NCI-H1436 (cell line): ENCODE results near the gene USH1G.
A peak's percentile ranks its signal among the peaks of the same experiment; 100 is the strongest.
"Not testable (repeated sequence)": the region's sequence is repeated elsewhere in the genome, so short reads cannot be mapped to it uniquely, and the experiment has no call there.

Source experiments
- DNase-seq: peaks from one replicate; lab custom pipeline; 2025; lab: John Stamatoyannopoulos, UW

The USH1G gene

DNA sequence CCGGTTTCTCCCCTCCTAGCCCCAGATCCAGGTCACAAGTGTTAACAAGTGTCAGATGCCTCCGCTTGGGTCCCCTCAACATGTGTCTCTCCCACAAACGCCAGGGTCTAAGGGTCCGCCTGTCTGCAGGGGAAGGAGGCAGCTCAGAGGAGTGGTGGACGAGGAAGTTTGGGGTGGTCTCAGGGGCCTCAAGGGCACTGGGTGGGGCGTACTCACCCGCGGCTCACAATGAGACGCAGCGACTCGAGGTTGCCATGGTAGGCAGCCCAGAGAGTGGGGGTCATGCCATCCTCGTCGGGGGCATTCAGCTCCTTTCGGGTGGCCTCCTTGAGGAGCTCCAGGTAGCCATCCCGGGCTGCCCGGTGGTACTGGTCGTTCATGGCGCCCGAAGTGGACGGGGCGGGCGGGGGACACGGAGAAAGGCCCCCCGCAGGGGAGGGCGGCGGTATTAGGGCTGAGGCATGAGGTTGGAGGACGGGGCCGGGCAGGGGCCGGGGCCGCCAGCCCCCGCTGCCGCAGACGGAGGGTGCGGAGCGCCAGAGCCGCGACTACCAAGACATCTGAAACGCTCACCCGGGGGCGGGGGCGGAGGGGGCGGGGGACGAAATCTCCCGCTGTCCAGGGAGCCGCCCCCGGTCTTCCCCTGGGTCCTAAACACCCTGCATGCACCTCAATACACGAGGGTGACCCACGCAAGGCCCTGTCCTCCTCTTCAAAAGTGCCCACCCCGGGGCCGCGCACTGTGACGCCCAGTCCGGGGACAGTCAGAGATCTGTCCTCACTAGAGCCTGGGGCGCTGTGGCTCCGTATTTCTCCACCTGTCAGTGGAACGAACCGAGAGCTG, at the start of gene USH1G:
Gene USH1G (minus strand): TSS at position 562 of the 844 bp plus-strand sequence. CDS start 182 bp downstream, at position 380.
- no peak for DNase-seq

DNA sequence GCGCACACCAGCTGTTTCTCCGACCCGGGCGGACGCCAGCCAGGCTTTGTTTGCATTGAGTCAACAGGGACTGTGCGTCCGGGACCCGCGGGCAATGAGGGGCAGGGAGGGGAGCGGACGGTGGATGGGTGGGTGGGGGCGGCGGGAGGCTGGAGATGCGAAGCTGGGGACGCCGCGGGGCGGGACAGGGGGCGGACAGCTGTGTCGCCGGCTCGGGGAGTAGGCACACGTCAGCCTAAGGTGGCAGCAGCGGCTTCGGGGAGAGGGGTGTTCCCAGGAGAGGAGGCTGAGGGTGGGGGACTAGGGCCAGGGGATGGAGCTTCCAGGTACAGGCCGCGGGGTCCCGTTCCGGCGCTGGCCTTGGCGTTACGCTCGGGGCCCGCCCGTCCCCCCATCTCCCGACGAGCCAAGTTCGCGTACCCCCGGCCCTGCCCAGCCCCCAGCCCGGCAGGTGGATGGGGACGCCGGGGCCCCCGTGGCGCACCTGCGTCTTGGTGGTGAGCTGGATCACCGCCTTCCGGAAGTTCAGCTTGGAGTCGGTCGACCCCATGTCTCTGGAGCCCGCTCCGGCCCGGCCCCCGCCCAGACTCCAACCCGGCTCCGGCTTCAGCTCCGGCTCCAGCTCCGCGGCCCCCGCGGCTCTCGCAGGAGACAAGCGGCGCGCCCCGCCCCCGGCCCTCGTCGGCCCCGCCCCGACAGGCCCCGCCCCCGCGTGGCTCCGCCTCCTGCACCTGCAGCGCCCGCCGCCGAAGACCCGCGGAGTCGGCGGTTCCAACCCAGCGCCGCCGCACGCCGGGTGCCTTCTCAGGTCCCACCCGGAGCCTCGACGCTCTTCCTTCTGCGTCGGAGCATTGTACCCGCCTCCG, 49.3 kb upstream of the USH1G start, which contains the start of gene HID1:
Gene HID1 (minus strand): TSS at position 653 of the 866 bp plus-strand sequence. CDS start 103 bp downstream, at position 550.
- peak; percentile 80 for DNase-seq

DNA sequence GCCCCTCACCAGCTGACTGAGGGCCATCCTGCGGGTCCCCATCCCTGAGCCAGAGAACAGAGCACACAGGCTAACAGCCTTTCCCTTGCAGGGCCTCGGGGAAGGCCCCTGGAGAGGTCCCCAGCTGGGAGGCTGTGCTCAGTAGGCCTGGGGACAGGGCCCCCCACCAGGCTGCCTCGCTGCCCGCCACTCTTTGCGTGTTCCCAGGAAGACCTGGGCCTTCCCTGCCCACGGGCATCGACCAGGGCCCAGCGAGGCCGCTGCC, 48.7 kb upstream of the USH1G start:
- DNase-seq: no peak

DNA sequence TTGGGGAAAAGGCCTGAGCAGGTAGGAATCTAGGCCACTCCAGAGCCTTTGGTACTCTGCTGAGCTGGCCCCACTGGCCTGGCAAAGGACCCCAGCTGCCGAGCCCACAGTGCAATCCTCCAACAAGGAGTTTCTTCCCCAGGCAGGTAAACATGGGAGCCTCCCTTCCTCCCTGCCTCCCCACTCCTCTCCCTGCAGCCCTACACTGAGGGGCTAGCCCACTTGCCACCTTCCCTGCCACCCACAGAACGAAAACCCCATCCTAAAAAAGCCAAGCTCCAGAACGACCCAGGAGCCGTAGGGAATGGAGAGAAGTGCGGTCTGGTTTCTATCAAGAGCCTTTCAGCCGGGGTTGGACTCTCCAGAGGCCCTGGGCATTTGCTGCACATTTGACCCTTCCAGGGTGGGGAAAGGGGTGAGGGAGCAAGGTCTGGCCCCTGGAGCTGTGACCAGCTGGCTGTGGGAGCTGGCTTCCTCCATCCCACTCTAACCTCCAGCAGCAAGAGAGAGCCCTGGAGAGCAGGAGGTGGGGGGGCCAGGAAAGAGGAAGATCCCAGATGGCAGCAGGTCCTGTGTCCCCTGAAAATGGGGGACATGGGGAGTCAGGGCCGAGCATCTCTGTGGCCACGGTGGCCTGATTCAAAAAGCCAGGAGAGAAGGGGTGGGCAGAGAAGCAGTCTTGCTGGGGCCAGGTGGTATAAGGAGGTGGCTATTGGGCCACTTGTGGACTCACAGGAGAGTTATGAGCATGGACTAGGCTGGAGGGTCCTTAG, 48.2 kb upstream of the USH1G start:
- no peak for DNase-seq

DNA sequence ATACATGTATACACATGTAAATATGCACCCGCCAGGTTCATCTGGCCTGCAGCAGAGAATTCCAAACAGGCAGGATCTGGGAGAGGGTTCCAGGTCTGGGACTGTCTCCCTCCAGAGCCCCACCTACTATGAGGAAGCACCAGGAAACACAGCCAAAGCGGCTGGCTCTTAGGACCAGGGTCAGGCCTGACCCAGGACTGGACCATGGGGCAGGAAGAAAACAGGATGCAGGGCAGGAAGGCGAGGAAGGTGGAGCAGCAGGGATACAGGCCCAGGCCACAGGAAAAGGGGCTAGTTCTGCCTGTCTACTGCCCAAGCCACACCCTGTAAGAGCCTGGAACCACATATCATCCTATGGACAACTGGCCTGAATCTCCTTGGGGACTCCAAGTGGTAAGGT, 47.3 kb upstream of the USH1G start:
- no peak for DNase-seq

DNA sequence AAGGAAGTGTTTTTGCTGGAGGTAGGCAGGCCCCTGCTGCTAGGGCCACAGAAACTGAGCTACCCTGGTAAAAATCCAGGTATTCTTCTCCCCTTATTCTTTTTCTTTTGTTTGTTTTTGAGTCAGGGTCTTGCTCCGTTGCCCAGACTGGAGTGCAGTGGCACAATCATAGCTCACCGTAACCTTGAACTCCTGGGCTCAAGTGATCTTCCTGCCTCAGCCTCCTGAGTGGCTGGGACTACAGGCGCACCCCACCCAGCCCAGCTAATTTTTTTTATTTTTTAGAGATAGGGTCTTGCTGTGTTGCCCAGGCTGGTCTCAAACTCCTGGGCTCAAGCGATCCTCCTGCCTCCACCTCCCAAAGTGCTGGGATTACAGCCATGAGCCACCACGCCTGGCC, 46.4 kb upstream of the USH1G start:
- DNase-seq: not testable (repeated sequence)

DNA sequence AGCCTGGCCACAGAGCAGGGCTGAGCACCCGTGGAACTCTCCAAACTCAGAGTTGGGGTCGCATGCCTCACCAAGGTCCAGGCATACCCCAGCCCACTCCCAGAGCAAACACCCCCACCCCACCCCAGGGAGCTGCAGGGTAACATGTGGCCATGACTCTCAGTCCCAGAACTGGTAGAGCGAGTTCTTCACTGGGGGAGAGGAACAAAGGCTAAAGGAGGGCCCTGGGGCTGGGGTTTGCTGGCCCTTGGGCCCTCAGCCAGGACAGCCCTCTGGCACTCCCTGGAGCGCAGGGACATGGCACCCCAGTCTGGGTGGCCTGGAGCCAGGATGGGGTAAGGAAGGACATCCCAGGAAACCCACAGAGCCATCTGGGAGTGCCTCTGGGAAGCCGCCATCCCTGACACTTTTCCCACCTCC, 45.3 kb upstream of the USH1G start:
- no peak for DNase-seq

DNA sequence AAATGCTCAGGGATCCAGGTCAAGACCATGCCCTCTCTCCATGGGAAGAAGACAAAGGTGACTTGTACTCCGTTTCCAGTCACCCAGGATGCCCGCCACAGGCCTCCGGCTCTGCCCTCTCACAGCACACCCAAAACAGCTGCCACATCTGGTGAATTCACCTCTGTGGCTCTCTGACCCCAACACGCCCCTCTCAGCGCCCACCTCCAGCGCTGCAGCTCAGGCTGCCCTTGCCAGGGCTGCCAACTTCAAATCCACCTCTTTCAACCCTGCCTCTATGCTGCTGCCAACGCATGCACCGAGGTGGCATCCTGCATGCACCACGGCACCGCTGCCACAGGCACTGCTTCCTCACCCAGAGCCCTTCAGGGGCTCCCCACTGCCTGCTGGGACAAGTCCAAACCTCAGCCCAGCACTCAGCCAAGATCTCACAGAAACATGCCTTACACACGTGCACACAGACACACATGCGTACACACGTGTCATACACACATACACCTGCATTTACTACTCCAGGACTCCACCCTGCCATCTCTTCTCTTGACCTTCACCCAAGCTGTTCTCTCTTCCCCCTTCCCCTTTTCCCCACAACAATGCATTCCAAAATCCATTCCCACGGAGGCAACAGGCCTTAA, 42.0 kb upstream of the USH1G start:
- DNase-seq: no peak

DNA sequence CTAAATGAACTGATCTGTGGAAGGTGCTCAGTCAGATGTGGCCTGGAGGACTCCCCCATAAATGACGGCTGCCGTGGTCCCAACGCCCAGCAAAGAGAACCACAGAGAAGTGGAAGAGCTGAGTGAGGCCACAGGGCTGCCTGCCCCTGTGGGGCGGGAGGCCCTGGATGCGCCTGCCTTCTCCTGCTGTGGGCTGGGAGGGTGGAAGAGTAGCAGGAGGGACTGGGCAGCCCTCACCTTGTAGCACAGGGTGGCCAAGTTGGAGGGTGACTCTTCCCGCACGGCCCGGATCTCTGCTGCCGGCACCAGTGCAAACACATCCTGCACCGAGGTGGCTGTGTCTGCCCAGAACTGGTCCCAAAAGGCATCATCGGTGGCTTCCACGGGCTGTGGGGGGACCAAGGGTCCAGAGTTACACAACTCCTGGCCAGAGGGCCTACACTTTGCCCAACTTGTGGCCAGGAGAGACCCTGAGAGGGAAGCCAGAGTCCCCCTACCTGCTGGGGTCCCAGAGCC, 41.2 kb upstream of the USH1G start:
- DNase-seq: no peak

DNA sequence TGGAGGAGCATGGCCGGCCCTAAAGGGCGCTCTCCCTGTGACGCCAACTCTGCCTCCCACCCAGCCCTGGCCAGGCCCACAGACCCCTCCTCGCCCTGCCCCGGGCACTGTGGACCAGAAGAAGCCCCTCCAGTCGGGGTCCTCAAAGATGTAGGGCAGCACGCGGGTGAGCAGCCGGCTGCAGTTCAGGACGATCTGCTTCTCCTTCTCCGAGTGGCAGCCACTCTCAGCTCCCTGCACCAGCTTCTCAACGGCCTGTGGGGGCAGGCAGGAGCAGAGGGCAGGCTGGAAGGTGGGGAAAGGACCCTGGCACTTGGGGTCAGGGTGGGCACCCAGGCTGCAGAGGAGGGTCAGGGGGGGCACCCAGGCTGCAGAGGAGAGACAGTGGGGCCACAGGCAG, 40.6 kb upstream of the USH1G start:
- no peak for DNase-seq

DNA sequence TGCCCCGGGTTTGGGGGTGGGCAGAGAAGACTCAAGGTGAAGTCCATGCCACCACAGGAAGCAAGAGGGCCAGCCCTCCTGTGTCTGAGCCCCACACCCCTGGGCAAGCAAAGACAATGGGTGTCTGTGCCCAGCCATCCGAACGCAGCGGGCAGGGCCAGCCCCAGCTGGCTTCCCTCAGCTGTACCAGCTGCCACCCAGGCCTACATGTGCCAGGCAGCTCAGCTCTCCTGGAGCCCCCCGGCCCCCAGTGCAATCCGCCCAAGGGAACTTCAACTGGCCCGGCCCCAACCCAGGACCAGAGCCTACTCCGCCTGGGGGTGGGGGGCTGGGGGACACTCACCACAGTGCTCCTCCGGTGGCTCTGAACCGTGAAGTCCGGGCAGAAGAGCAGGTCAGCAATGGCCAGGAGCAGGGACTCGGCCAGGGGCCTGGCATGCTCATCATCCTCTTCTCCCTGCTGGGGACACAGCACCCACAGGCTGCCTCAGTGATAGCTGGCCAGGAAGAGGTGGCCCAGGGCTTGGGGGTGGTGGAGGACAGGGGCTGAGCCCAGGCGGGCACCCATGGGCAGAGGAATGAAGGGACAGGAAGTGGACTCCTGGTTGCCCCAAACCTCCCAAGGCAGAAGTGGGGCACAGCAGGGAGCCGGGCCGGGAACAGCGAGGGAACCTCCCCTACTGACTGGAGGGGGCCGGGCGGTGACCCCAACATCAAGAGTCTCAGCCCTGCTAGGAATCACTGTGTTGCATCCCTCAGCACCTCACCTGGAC, 39.8 kb upstream of the USH1G start:
- no peak for DNase-seq

DNA sequence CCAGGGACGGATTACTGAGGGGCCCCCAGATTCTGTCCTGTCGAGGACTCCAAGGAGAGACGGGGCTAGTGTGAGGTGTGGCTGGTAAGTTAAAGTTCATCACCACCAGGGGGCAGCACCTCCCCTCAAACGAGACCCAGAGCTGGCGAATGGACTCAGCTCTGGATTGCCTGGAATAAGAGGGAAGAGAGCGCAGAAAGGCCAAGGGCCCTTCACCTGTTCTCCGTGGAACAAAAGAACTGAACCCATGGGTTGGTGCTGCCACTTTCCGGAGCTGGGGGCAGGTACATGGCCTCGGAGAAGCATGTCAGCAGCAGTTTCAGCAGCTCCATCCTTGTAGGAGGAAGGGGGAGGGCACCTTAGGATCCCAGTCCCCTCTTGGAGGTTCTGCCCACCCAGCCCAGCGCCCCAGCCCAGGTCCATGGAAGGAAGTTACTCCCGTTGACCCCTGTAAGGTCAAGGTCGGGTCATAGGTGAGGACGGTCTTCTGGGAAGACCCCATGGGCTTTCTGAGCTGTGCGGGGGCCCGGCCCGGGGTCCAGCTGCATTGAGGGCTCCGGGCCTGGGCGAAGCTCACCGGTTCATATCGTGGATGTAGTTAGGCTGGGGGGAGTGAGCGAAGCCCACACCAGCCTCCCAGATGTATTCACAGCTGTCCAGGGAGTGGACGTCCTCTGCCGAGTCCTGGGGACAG, 38.7 kb upstream of the USH1G start:
- peak; percentile 89 for DNase-seq

DNA sequence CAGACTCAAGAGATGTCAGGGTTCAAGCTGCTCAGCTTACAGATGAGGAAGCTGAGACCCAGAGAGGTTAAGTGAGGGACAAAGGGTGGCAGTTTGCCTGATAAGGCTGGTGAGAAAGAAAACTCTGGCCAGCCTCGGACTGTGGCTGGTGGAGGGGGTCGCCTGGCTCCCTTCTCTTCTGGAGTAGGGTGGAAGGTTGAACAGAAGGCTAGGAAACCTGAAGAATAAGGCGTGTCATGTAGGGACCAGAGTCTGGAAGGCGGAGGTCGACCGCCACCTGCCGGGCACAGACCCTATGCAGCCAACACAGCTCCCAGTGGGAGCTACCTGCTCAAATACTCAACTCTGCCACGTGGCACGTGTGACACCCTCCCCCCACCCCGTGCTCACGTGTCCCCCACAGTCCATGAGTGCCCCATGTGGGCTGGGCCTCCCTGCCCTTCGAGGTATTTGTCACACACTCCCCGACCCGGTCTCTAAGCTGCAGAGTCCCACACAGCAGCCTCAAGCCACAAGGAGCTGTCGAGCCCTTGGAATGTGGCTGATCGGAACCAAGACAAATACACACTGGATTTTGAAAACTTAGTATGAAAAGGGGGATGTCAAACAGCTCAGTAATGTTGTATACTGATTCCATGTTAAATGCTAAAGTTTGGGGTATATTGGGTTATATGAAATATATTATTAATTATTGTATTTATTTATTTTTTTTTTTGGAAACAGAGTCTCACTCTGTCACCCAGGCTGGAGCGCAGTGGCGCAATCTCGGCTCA, 37.7 kb upstream of the USH1G start:
- DNase-seq: no peak

DNA sequence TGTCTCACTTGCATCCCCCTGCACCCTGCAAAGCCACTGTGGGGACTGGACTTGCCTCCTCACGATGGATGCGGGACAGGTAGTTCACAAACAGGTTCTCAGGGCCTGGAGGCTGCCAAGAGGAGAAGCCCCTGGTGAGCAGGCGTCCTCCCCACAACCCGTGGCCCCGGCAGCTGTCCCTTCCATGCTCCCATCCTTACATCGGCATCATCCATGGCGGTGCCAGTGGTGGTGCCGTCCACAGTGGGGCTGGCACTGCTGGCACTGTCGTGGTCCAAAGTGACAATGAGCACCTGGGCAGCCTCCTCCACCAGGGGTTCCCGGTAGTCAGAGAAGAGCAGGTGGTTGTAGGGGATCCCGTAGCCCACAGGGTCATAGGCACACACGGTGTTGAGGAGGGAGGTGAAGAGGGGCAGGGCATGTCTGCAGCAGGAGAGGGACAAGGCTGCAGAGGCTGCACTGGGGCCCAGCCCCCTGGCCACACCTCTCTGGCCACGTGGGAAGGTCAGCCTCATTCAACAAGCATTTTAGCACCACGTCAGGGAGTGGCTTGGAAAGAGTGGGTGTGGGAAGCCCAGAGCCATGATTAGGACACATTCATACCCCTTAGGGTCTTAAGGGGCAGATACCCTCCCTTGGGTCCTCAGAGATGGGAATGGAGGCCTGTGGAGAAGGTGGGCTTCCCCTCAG, 36.9 kb upstream of the USH1G start:
- no peak for DNase-seq

DNA sequence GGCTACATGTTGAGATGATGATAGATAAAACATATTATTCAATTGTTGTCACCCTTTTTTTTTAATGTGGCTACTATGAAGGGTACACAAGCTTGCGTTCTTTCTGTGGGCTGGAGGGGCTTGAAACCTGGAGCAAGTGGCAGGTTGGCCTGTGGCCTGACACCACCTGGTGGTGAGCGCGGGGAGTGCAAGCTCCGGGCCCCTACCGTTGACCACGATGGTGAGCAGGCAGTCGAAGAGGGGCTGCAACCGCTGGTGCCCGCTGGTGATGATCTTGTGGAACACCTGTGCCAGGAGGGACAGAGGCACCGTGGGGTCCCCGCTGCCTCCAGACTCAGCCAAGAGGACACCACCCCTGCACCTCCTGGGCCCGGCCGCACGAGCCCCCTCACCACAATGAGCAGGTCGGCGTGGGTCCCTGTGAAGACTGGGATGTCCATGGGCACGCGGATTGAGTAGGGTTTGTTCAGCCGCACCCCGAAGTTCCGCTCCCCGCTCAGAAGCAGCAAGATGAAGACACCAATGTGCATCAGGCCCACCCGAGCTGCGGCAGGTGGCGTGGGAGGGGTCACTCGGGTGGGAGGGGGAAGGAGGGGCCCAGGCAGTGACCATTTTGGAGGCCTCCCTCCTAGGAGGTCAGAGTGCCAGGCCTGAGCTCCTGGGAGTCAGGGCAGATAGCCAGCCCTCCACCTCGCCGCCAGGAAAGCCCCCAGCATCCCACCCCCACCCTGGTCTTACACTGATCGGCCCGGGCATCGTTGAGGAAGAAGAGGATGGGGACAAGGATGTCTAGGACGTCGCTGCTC, 35.1 kb upstream of the USH1G start:
- peak; percentile 38 for DNase-seq

DNA sequence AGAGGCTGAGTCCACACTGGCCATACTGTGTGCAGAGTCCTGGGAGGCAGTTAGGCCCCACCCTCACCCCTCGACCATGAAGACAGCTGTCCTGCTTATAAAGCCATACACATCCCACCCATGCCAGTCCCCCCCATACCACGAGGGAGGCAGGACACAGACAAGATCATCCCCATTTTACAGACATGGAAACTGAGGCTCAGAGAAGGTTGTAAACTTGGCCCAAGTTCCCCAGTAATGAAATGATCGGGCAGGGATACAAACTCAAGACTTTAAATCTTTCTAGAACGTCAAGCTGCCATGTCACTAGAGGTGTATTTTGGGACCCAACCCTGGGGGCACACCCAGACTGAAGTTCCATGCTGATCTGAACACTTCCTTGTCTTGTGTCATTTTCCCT, 33.0 kb upstream of the USH1G start:
- DNase-seq: no peak

DNA sequence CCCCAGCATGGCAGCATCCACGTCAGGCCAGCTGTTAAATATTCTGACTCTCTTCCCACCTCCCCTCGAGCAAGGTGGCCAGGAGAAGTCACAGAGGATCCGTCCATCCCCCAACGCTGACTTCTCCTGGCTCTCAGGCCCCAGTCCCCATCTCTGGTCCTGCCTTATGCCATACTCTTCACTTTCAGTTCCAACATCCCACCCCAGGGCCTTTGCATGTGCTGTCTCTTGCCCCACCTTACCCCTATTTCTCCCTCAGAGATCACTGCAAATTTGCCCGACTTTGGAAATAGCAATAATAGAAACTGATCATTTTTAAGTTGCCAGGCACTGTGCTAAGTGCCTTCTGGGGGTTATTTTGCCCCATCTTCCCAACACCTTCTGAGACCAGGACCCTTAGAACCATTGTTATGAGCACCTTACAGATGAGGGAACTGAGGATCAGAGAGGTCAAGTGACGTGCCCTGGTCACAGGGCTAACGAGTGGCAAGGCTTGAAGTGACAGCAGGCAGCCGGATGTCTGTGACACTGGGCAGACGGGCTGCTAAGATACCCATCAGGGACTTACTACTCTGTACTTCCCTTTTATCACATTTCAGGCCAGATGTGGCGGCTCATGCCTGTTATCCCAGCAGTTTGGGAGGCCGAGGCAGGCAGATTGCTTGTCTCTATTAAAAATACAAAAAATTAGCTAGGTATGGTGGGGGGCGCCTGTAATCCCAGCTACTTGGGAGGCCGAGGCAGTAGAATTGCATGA, 31.8 kb upstream of the USH1G start:
- DNase-seq: no peak
